Stimulated activated CD8-positive, alpha-beta memory T cell treated with anti-CD3 and anti-CD28 coated beads, Interleukin-15, amount 100 ng/mL, for 4 hours (primary cell): ENCODE data around the gene OR52E8.

ENCODE experiments used
- DNase-seq, 2 donors: peaks; one replicate each; pipeline ENCODE4 v3.0.0-alpha.2; 2020; ENCODE audit warnings: low read depth in 2 of 2

The OR52E8 gene

DNA sequence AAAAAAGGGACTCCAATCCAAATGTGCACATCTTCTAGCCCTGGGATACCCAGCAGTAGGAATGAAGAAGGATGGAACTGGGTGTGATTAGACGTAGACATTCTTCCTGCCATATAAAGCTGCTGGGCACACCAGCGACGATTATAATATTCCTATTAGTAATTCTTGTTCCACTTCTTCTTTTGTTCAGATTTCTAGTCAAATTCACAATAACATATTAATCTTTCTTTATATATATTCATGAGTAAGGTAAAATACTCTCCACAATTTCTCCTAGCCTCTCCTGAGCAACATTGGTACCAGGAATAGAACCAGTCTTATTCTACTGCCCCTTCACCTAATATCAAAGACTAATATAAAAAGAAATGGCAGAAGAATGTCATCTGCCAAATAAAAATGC is at the start of gene OR52E8:
TSS of gene OR52E8 (minus strand) at position 101 of the 400 bp plus-strand sequence. CDS start at position 101, 0 bp downstream.
- no peak for DNase-seq

DNA sequence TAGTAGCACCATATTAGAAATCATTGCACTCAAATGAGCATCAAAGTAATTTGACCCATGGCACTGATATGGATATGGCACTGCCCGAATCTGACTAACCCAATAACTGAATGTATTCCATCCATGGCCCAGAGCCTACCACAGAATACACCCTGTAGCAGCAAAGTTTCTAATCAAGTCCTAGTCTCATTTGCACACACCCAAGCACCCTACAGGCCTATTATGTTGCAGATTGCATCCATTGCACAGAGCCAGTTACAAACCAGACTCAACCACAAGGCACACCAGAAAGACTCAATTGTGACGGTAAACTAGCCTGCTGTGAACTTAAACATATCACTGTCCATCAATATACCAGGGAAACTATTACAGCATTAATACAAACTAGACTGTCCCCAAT is 42.0 kb upstream of the OR52E8 start:
- no peak for DNase-seq

DNA sequence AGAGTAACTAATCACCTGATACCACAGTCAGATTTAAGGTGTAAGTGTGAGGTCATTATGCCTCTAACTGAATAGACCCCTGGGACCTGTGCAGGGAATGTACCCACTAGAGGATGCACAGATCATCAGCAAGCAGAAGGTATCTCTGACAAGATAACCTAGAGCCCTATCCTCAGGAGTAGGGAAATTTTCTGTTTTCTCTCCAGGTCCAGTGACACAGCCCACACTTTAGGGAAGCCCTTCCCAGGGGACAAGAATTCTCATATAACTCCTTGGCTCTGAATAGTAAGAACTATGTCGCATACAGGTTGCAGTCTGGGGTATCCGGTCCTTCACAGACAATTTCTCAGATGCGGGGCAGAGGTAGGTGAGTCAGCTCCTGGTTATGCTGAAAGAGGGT is 35.4 kb upstream of the OR52E8 start, which contains the start of gene OR52E5:
TSS of gene OR52E5 (plus strand) at position 301 of the 400 bp plus-strand sequence. CDS start 7,569 bp downstream, outside the sequence.
- DNase-seq: no peak

DNA sequence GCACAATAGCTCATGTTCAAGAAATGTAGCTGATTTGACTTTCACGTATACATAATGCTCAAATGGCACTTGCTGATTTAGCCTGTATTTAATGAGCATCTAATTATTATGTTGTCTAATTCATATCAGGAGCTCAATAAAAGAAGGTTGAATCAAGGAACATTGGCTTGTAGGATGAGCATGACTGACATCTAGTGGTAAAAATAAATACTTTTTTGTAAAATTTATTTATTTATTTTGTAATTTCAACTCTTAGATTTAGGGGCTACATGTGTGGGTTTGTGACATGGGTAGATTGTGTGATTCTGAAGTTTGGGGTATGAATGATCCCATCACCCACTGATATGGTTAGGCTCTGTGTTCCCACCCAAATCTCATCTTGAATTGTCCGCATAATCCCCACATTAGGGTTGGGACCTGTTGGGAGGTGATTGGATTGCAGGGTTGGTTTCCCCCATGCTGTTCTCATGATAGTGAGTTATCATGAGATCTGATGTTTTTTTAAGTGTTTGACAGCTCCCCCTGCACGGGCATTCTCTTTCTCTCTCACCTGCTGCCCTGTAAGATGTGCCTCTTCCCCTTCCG is 33.8 kb upstream of the OR52E8 start:
- no peak for DNase-seq

DNA sequence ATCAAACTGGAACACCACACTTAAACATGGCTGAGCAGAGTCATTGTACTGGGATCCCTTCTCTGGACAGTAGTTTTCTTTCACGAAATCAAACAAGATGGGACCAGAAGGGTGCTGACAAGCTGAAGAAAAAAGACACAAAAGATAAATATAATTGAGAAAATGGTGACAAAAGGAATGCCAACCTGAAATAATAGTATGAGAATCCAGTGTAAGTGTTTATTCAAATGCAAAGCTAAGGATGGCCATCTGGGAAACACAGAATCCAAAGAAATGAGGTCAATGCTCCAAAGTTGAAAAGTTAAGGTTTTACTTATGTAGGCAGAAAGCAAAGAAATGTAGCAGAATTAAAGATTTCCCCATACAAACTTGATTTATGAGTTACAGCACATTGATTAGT is 30.2 kb upstream of the OR52E8 start:
- DNase-seq: no peak

DNA sequence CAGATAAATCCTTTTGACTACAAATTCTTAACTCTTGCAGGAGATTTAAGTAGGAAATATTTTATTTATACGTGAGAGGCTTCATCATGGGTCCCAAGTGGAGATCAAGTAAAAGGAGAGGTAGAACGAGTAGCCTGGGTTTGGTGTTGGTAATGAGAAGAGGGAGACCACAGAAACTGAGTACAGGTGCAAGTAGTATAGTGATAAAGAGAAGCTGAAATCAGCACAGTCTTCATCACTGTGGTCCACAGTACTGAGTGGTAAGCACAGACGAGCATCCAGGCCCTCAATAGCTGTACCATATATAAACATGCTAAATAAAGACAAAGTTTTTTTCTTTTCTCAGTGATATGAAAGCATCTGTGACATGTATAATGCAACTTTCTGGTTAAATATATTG is 29.7 kb upstream of the OR52E8 start:
- DNase-seq: no peak

DNA sequence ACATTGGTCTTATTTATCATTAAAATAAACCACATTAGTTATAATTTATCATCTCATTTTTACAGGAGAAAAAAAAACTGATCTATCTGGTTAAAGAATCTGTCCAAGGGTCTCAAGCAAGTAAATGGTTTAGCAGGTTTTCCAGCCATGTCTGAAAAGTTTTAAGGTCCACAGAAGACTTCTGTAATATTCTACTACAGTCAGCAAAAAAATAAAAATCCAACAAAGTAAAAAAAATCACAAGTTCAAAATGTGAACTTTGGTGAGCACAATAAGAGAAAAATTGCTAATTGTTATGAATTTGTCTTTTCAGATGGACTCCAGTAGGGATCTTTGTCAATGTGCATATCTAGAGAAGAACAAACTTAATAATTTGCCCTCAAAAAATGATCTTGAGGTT is 24.3 kb upstream of the OR52E8 start:
- DNase-seq: no peak

DNA sequence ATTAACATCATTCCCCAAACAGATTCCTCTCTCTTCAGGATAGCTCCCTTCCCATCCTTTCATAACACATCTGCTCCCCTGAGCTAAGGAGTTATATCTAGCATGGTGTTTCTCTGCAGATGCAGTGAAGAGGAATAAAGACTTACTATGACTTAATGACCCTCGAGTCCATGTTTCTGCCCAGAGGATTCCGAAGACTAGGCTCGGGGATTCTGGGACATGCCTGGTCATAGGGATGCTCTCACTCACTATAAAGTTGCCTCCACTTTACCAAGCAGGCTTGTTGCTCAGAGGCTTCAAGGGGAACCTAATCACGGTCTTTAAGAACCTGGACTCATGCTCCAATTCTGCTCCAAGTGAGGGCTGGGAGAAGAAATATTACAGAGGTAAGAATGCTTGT is 22.8 kb upstream of the OR52E8 start, which contains the start of gene OR52E4:
TSS of gene OR52E4 (plus strand) at position 301 of the 400 bp plus-strand sequence. CDS start 3,664 bp downstream, outside the sequence.
- DNase-seq: no peak

DNA sequence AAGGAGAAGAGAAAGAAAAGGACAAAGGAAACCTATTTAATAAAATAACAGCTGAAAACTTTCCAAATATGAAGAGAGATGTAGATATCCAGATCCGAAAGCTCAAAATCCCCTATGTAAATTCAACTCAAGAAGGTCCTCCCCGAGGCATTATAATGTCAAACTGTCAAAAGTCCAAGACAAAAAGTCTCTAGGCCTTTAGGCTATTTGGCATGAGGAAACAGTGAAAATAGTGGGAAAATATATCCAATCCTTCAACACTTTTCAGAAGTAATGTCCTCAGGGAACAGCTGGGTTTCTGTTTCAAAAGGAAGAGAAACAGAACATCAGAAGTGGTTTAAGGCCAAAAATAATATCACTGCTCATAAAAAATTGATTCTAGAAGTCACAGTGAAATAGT is 21.1 kb upstream of the OR52E8 start:
- DNase-seq: no peak

DNA sequence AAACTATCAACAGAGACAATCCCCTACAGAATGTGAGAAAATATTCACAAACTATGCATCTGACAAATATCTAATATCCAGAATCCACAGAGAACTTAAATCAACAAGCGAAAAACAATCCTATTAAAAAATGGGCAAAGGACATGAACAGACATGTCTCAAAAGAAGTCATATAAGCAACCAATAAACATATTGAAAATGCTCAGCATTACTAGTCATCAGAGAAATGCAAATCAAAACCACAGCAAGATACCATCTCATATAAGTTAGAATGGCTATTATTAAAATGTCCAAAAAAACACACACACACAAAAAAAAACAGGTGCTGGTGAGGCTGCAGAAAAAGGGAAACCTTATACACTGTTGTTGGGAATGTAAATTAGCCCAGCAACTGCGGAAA is 8.3 kb upstream of the OR52E8 start:
- DNase-seq: no peak

DNA sequence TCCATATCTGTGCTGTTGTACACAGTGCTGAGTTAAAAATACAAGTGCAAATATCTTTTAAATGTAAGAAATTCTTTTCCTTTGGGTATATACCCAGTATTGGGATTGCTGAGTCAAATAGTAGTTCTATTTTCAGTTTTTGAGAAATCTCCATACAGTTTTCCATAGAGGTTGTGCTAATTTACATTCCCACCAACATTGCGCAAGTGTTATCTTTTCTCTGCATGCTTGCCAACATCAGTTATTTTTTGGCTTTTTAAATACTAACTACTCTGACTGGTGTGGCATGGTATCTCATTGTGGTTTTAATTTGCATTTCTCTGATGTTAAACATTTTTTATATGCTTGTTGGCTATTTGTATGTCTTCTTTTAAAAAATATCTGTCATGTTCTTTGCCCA is 6.5 kb downstream of the OR52E8 start:
- DNase-seq: no peak

DNA sequence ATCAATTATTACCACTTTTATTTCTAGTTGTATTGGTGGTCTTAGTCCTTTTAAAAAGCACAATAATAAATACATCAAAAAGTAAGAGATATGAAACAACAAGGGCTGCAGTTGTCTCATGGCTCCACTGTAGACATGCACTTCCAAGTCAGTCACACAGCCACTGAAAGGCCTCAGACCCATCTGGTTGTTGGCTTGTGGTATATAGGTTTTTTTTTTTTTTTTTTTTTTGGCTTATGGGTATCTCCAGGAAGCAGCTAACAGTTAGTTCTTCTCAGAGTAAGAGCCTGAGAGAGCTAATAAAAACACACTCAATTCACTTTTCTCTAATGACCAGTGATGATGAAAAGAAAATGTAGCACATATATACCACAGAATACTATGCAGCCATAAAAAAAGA is 9.8 kb downstream of the OR52E8 start:
- DNase-seq: no peak

DNA sequence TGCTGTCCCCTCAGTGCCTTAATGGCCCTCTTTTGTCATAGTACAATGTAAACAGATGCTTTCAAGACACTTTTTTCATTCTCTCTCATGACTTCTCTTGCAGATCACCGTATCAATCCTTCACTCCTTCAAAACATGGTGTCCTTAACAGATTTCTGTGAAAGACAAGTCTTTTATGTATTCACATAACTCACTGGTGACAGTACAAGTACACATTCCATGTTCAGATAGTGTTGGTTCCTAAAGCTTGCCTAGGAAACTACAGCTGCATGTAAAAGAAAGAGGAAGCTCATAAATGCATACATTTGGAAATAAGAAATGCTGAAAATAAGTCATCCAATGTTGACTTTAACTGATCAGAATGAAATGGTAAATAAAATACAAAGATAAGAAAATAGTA is 10.8 kb downstream of the OR52E8 start:
- DNase-seq: no peak

DNA sequence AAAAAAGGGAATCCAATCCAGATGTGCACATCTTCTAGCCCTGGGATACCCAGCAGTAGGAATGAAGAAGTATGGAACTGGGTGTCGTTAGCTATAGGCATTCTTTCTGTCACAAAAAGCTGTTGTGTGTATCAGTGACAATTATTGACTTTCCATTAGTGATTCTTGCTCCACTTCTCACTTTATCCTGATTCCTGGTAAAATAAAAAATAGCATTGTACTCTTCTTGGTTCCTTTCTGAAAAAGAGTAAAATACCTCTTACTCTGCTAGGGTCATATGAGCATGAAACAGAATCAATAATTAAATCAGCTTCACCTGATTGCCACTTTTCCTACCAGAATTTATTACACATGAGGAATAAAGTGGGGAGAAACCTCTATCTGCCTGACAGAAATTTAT is 15.7 kb downstream of the OR52E8 start, which contains the start of gene OR52E6:
TSS of gene OR52E6 (minus strand) at position 101 of the 400 bp plus-strand sequence. CDS start at position 101, 0 bp downstream.
- DNase-seq: no peak

DNA sequence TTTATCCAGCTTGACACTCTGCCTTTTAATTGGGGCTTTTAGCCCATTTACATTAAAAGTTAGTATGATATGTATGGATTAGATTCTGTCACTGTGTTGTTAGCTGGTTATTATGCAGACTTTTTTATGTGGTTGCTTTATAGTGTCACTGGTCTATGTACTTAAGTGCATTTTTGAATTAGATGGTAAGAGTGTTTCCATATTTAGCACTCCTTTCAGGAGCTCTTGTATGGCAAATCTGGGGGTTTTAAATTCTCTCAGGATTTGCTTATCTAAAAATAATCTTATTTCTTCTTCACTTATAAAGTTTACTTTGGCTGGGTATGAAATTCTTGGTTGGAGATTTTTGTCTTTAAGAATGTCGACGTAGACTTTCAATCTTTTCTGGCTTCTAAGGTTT is 19.8 kb downstream of the OR52E8 start:
- DNase-seq: no peak

DNA sequence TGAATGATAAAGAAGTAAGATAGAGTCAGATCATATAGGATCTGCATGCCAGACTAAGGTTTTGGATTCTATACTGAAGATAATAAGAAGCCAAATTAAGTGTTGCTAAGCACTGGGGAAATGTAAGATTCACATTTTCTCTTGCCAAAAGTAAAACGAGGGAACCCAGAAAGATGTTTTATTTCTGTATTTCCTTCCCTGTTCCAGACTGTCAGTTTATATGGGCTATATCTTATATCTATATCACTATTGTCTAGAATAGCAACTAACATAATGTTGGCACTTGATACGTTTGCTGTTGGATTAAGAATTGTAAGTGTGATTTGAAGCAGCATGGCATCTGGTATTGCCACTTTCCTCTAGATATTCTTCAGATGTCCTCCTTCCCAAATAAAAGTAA is 24.0 kb downstream of the OR52E8 start:
- no peak for DNase-seq

DNA sequence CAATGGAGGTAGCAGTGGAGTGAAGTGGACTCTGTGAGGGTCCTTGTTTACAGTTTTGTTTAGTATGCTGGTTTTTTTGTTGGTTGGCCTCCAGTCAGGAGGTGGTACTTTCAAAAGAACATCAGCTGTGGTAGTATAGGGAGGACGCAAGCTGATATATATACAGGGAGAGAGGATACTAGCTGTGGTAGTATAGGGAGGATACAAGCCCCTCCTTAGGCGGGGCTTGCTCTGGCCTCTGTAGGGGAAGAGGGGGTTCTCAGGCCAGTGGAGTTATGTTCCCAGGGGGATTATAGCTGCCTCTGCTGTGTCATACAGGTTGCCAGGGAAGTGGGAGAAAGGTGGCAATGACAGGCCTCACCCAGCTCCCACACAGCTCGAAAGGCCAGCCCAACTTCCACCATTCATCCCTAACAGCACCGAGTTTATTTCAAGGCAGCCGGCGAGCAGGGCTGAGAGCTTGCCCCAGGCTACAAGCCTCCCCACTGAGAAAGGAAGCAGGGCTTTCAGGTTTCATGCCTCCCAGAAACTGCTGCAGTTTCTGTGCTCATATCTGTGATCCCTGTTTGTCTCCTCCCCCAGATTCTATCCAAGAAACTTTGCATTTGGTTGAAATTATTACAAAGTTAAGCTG is 26.2 kb downstream of the OR52E8 start:
- DNase-seq: no peak

DNA sequence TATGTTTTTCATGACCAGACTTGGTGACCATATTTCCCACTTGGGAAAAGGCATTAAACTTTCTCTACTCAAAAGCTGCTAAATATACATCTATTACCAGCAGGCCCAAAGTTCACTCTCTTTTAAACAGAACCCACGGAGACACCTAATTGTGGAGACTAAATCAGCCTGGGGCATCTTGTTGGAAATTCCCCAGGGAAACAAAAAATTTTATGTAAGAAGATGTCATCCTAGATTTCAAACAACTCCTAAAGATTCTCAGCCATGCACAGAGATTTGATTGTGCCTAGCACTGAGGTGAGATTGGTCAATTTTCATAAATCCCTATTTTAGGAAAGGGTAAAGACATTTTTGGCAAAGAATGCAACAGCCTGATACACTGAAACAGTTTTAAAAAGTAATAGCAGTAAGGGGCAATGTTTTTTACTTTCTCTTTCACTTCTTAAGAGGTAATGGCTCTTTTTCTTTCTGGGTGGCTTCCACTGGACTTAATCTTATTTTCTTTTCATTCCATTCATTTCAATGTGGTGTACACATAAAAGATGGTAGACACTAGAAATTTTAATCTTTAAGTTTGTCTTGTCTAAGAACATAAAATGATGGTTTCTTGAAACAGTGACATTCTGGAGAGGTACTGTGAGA is 39.1 kb downstream of the OR52E8 start:
- DNase-seq: no peak

DNA sequence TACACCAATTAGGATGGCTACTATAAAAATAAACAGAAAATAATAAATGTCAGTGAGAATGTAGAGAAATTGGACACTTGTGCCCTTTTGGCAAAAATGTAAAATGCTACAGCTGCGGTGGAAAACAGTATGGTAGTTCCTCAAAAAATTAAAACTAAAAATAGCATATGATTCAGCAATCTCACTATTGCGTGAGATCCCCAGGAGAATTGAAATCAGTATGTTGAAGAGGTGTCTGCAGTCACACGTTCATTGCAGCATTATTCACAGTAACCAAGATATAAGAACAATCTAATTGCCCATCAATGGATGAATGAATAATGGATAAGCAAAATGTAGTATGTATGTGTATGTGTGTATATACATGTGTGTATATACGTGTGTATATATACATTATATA is 42.0 kb downstream of the OR52E8 start:
- DNase-seq: no peak

DNA sequence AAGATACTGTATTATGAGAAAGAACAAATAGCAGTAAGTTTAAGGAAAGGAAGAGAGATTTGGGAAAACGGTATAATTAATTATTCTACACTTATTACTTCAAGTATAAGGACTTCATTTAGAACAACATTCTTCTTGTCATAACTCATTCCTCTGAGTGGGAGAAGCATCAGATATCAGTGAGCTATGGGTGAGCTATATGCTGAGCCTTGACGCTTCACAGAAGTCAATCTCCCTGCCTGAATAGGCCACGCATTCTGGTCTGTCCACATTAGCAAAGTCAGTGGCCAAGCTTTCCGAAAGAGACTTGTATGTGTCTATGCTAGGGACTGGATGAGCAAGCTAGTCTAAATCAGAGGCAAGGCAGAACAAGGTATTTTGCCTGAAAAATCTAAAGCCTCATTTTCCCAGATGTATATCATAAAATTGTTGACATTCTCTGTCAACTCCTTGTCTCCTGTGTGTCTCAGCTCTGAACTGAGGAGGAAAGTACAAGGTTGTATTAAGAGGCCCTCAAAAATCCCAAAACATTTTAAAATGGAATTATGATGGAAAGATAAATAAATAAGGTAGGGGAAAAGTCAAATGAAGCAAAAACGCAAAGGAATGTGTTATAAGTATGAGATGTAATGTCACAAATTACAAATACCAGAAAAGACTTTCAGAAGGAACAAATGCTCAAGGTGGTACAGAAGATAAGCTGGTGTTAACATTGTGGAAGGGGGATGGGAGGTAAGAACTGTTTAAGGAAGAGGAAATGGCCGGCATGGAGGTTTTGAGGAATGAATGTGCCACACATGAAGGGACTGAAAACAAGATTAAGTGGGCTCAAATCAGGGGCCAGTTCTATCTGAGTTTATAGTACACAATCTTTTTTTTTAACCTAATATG is 47.3 kb downstream of the OR52E8 start:
- DNase-seq: no peak

DNA sequence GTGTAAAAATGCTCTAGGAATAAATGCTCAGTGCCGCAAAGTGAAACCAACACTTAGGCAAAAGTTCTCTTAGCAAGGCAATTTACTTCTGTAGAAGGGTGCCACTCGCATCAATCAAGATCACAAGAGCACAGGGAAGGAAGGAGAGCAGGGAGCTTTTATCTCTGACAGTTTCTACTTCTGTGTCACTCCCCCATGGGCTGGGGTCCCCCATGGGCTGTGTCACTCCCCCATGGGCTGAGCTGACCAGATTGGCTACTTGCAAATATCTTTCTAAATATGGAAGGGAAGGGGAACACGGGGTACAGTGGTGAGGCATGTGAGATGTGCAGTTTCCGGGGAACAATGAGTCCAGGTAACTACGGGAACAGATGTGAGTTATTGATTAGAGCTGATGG is 48.4 kb downstream of the OR52E8 start:
- DNase-seq: no peak

DNA sequence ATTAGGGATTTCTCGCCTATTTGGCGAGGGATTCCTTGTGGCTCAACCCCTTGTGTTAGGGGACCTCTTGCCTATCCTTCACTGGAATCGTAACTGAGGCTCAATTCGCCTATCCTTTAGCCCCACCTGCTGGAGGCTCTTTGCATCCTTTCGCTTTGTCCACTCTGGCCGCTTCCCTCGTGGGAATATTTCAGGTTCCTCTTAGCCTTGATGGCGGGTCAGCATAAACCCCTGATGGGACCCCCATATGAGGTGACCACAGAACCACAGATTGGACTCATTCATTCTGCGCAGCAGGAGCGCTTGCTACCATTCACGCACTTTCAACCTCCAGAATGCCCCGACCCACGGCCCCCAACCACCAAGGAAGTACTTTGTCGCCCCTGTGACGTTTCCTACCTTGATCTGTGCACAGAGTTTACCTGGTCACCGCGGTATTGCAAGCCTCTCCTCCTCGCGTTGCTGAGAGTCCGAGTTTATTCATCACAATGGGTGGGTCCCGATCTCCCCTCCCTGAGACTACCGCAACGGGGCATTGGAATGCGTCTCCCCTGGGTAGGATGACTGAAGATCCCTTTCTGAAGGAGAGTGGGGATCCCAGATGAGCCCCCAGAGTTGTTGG is 48.9 kb downstream of the OR52E8 start, which contains the start of gene OR52N2:
TSS of gene OR52N2 (plus strand) at position 425 of the 622 bp plus-strand sequence. CDS start 11,412 bp downstream, outside the sequence.
- peak; percentile 24 to 39 for DNase-seq
